ENCODE measurements around the gene CDC6. TPM values are rescaled to one million over a fixed set of nuclear protein-coding genes. Genes with fewer than 3 reads are reported as not detected.
A peak's percentile ranks its signal among the peaks of the same experiment; 100 is the strongest.

The CDC6 gene
- total RNA-seq, 1 experiment from 2014 or later: 87.9 TPM

GRCh38 chr17:40311575-40311974, 23.9 kb downstream of the CDC6 start:
- DNase-seq (ENCODE audit: low spot score): peak; percentile 79

DNA sequence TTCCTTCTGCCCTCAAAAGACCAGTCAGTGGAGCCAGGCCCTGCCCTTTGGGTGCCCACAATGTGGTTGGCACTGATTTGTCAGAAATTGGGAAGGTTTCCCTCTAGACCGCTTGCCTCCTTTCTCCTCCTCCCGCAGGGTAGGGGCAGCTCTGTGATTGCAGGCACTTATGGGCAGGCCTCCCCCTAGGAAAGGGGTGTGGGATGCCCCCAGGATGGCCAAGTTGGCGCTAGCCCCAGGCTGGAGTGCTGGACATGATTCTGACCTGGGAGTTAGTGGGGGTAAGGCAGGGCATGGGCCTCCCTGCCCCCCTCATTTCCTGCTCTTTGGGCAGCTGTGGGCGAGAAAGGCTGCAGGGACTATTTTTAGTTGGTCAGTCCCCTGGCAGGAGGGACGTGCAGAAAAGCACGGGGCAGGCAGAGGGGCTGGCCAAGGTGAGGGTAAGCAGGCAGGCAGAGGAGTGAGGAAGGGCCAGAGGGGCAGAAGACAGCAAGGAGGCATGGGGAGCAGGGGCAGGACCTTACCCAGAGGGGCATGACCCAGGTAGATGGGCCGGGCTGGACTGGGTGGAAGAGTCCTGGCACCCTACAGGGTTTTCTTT, 24.6 kb downstream of the CDC6 start:
- DNase-seq (ENCODE audit: low spot score): peak; percentile 81

DNA sequence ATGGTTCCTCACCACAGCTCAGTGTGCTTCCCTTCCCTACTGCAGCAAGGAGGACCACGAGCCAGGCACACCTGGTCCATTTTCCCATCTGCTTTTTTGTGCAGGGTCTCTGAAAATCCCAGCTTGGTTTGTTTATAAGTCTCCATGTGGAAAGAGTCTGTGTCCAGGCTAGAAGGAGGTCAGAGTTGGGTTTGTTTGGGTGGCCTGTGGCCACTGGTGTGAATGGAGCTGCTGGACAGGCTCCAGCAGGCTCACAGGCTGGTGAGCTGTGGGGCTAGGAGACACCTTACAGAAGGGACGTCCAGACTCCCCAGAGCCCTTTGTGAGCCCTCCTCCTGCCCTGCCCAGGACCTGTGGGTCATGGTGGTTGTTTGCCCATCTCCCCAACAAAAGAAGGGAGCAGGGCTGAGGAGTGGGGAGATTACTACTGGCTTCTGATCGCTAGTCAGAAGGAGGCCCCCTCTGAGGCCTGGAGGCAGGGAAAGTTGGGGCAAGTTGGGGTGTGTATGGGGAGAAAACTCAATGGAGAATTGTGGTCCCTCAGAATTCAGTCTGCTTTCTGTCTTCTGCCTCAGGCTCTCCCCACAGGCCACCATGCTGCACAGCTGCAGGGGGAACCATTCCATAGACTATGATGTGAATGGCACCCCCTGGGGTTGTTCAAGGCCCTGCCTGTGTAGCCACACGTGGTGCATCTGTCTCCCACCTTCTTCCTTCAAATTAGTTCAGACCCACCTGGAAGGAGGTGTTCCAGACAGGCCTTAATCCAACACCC, 25.4 kb downstream of the CDC6 start:
- no peak for DNase-seq (ENCODE audit: low spot score)

- no peak for DNase-seq (ENCODE audit: low spot score)
Observed at GRCh38 chr17:40313668-40314583, 26.2 kb downstream of the CDC6 start.

DNA sequence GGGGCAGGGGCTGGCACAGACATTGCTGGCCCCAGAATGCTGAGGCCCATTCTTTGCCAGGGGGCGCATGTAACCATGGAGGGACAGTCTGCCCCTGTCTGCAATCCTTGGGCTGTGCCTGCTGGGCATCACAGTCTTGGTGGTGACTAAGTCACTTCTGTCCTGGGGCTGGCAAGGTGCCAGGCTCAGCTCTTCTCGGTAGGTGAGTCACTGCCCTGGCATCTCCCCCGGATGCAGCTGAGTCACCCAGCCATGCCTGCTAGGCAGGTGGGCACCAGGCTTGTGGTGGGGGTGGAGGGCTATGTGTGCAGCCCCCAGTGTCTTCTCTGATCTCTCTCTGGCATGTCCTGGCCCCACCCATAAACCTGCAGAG, 26.9 kb downstream of the CDC6 start:
- DNase-seq (ENCODE audit: low spot score): peak; percentile 99

DNA sequence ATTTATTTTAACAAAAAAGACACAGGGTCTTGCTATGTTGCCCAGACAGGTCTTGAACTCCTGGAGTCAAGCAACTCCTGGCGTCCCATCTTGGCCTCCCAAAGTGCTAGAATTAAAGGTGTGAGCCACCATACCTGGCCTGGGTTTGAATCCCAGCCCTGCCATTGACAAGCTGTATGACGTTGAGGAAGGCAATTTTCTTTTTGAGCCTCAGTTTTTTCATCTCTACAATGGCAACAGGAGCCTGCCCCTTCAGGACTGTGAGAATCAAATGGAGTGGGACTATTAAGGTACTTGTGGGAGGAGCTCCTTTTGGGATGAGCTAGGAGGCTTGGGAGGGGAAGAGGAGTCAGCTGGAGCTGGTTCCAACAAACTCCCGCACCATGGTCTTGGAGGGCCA, 27.5 kb downstream of the CDC6 start:
- no peak for DNase-seq (ENCODE audit: low spot score)

GRCh38 chr17:40315678-40316570, 28.2 kb downstream of the CDC6 start:
- no peak for DNase-seq (ENCODE audit: low spot score)

- DNase-seq (ENCODE audit: low spot score): peak; percentile 72
Observed at GRCh38 chr17:40316571-40317344, 29.1 kb downstream of the CDC6 start.

- peak; percentile 73 for DNase-seq (ENCODE audit: low spot score)
Observed at GRCh38 chr17:40317345-40317873, 29.7 kb downstream of the CDC6 start.

DNA sequence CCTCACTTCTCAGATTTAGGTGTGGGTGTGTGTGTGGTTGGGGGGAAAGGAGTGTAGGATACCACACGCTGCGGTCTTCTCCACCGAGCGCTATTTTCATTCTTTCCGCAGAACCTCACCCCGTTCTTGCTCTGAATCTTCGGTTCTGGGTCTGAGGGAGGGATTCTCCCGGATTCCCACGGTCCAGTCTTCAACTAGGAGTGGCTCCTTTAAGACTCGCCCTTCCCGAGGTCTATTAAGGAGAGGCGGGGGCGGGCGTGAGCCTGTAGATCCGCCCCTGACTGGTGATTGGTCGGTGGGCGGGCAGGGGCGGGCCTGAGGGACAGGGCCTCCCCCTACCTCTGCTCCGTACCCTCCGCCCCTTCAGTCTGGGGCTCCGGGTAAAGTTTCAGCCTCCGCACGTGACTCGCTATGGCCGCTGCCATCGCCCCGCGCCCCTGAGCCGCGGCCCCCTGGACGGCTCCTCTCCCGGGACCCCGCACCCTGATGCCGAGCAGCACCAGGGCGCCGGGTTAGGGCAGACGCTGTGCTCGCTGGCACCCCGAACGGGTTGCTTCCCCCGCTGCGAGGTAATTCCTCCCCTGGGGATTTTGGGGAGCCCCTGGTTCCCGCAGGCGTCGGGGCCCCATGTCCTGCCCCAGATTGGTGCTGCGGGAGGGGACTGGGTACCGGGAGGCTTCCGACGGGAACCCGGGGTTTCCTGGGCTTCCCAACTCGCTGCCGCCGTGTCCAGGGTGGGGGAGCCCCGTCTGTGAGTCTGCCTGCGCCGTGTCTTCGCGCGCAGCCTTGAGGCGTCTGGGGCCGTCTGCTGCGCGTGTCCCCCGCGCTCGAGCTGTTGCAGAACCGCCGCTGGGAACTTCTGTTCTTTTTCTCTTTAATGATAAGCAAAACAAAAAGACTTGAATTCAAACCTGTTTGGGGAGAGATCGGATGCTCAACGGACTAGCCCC, 30.5 kb downstream of the CDC6 start:
- peak; percentile 95 for DNase-seq (ENCODE audit: low spot score)

DNA sequence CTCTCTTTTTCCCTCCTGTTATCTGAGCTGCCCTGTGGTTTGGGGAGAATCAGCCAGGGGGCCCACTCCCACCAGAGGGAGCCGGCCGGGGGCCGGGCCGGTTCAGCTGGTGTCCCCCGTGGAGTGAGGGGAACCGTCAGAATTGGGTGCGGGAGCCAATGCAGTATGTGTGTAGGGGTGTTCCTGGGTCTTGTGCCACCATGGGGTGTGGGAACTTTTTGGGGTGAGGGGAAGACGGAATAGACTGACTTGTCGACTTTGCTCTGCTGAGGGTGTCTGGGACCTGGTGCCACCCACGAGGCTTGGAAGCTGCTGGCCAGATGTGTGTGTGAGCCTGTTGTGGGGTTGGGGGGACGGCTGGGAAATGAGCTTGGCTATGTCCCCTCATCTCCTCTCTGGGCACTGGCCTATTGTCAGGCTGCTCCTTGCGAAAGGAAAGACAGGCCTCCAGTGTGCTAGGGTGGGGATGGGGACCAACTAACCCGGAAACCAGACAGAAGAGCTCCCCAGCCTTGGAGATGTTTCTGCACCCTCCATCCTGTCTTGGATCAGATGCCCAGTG, 31.2 kb downstream of the CDC6 start:
- DNase-seq (ENCODE audit: low spot score): no peak

DNA sequence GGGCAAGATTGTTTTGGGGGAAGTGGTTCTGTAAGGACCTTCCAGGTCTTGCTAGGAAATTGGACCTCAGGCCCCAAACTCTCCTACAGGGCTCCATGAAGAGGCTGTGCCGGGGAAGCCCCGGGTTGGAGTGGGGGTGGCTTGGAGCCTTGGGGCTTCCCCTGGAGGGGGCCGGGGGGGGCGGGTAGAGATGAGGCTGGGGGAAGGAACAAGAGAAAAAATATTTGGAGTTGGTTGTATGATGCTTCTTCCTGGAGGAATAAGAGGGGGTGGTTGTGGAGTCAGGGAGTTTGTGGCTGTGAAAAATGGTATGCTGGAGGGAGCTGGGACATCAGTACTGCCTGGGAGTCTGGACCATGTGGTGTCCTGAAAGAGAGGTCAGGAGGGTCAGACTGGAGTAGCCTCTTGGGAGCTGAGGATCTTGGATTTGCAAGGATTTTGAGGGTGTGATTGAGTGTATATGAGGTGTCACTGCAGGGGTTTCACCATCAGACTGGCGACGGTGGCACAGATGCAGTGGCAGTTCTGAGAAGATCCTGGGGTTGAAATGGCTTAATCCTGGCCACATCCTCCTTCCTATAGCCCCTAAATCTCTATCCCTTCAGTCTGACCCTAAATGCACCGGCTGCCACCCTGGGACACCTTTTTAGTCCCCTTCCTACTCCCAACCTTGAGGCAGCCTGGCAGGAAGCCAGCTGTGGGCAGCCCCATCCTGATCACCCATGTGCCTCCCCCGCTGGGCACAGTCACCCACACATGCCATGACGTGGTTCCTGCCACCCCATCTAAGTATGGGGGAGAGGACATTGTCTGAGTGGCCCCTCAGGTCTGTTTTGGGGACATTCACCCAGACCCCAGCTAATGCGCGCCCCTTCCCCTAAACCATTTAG, 32.2 kb downstream of the CDC6 start:
- no peak for DNase-seq (ENCODE audit: low spot score)

GRCh38 chr17:40320756-40321523, 33.3 kb downstream of the CDC6 start:
- DNase-seq (ENCODE audit: low spot score): peak; percentile 70

- DNase-seq (ENCODE audit: low spot score): no peak
Observed at GRCh38 chr17:40321524-40321929, 33.8 kb downstream of the CDC6 start.

GRCh38 chr17:40321961-40322357, 34.3 kb downstream of the CDC6 start:
- no peak for DNase-seq (ENCODE audit: low spot score)

DNA sequence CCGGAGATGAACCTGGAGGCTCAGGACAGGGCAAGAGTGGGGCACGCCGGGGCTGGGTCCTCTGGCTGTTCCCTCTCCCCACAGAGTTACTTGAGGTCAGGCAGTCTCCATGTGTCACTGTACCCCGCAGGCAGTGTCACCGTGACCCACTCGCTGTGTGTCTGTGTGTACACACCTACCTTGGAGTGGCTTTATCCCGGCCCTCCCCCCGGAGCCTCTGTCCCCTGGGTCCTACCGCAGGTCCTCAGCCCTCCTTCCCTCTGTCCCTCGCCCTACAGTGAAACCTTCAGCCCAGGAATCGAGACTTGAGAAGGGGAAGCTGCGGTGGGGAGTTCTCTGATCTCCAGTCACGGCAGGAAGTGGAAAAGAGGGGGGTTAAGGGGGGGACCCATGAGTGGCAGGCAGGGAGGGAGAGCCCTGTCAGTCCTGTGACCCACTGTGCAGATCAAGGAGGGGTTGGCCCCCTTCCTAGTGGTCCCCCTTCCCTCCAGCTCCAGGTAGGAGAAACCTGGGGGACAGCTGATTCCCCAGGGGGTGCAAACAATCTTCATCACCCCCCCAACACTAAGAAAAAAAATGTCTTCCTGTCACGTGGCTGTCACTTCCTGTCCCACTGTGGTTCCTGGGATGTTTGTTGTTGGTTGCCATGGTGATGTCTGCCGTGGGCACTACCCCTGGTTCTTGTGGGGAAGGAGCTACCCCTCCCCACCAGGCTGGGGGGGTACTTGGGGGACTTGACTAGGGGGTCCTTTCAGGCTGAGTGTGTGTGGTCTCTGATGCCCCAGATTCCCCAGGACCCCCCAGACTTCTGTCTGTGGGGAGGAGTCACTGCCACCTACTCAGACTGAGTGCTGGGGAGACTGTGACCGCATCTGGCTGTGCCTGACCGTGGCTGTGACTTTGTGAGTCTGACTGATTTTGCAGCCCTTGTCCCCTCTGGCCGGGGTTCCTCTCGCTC, 35.0 kb downstream of the CDC6 start:
- peak; percentile 77 for DNase-seq (ENCODE audit: low spot score)

All from A172 (cell line).